ENCODE data around the gene FHL2. TPM values are rescaled to one million over a fixed set of nuclear protein-coding genes. Genes with fewer than 3 reads are reported as not detected.

Gene FHL2
- total RNA-seq, 4 donors from 2014 or later = 56.1 to 140 (median 89.2) TPM

DNA sequence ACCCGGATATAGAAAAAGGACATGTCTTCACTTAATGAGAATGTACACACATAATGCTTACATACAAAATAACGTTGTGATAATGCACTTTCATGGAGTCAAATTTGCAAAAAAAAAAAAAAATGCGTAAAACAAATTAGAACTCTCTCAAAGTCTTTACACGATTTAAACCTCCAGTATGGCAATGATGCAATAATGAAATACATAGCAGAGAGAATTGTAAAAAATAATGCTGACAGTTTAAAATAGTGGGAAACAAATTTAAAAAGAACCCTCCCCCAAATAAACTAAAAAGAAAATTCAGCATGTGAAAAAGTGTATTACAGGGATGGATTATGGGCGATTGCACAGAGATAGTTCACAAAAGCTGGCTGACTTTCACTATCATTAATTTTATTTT is 46.6 kb upstream of the FHL2 start:
- Histone ChIP-seq H3K4me3 (no peak overlapping the region), H3K9me3 (no peaks in the 10 kb centered on the region), H3K36me3 (no peaks in the 10 kb centered on the region), H3K4me1 (peaks cover 9 to 47% (median 18%) of the 10 kb centered on the region in 4 donors), H3K27me3 (no peaks in the 10 kb centered on the region), H3K27ac (no peak overlapping the region)
- intact Hi-C loops (cut with DNase I; ENCODE audit: low total_unique reads) (loop anchor here (10.0 kb wide), 1 partner anchor 51 kb away; the partner anchor contains the start of gene FHL2), in situ Hi-C loops (cut with MboI; ENCODE audit: low pct_ligation_motif_present in 1 of 4, low pct_unique_long_range_greater_than_20kb in 1 of 4, low sequenced_read_pairs in 3 of 4) (no loop called here)
- WGBS, 2 donors (ENCODE audit: low coverage in 1 of 2) = 78 to 79% methylated on average over 4 to 5 of the region's 5 CpGs
- no peak for DNase-seq
- no peak for TF ChIP-seq POLR2AphosphoS5 (IDR thresholded peaks at IDR 0.05)
- no peak for TF ChIP-seq POLR2A (IDR thresholded peaks at IDR 0.05)
- TF ChIP-seq EP300 (IDR thresholded peaks at IDR 0.05; ENCODE audit: low read depth) = no peak
- TF ChIP-seq, protein P1, sequence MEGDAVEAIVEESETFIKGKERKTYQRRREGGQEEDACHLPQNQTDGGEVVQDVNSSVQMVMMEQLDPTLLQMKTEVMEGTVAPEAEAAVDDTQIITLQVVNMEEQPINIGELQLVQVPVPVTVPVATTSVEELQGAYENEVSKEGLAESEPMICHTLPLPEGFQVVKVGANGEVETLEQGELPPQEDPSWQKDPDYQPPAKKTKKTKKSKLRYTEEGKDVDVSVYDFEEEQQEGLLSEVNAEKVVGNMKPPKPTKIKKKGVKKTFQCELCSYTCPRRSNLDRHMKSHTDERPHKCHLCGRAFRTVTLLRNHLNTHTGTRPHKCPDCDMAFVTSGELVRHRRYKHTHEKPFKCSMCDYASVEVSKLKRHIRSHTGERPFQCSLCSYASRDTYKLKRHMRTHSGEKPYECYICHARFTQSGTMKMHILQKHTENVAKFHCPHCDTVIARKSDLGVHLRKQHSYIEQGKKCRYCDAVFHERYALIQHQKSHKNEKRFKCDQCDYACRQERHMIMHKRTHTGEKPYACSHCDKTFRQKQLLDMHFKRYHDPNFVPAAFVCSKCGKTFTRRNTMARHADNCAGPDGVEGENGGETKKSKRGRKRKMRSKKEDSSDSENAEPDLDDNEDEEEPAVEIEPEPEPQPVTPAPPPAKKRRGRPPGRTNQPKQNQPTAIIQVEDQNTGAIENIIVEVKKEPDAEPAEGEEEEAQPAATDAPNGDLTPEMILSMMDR (IDR thresholded peaks at IDR 0.05) = no peak

DNA sequence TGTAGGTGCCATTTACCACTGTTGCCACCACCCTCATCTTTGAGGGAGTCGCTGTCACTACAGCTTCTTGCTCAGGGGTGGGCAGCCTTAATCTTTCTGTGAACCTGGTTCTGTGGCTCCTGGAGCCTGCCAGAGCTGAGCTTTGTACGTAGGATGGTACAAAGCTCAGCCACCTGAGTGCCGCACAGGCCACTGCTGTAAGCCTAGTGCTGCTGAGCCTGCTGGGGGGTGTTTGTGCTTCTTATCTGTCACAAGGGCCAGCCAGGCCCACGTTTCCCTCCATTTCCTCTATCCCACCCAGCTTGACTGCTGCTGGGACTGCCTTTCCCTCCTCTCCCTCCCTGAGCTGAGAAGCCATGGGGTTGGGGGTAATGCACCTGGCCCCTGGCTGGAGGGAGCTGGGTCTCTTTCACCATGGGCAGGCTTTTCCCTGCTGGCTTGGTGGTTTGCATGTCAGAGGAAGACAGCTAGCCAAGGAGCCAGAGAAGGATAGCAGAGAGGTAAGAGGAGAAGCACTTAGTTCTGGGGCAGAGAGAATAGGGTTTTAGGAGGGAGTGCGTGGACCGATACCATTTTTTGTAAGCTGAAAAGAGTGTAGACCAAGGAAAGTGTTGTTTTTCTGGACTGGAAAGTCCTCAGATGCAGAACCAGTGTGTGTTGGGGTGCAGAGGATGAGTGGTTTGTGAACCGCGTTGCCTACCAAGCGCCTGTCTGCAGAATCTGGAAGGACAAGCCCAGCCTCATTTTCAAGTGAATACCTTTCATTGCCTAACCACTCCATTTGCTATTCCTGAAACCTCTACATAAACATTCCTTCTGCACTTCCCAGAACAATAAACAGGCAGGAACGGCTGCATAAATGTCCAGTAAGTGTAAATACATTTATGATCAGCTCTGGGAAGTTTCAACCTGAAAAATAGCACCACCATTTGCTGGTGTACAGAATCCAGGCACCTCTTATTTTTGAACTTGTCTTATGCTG is 45.1 kb upstream of the FHL2 start:
- in situ Hi-C loops (cut with MboI; ENCODE audit: low pct_ligation_motif_present in 1 of 4, low pct_unique_long_range_greater_than_20kb in 1 of 4, low sequenced_read_pairs in 3 of 4) (no loop called here), intact Hi-C loops (cut with DNase I; ENCODE audit: low total_unique reads) (loop anchor here (10.0 kb wide), 1 partner anchor 49 kb away; the partner anchor contains the start of gene FHL2)
- Histone ChIP-seq H3K27me3 (no peaks in the 10 kb centered on the region), H3K27ac (peak overlapping the region; percentile 31 to 66 (median 48)), H3K36me3 (no peaks in the 10 kb centered on the region), H3K4me3 (no peak overlapping the region), H3K4me1 (peaks cover 9 to 35% (median 19%) of the 10 kb centered on the region in 4 donors), H3K9me3 (no peaks in the 10 kb centered on the region)
- DNase-seq = peak; percentile 17
- peak; percentile 82 to 92 (median 89) for TF ChIP-seq POLR2AphosphoS5 (IDR thresholded peaks at IDR 0.05)
- TF ChIP-seq EP300 (IDR thresholded peaks at IDR 0.05; ENCODE audit: low read depth) = peak; percentile 90
- TF ChIP-seq, protein P1 (IDR thresholded peaks at IDR 0.05) = peak in 3 of 5 experiments; percentile 14 to 37 (median 26)
- TF ChIP-seq POLR2A (IDR thresholded peaks at IDR 0.05) = no peak
- 62 to 70% methylated on average over 5 to 10 of the region's 10 CpGs for WGBS, 2 donors (ENCODE audit: low coverage in 1 of 2)

DNA sequence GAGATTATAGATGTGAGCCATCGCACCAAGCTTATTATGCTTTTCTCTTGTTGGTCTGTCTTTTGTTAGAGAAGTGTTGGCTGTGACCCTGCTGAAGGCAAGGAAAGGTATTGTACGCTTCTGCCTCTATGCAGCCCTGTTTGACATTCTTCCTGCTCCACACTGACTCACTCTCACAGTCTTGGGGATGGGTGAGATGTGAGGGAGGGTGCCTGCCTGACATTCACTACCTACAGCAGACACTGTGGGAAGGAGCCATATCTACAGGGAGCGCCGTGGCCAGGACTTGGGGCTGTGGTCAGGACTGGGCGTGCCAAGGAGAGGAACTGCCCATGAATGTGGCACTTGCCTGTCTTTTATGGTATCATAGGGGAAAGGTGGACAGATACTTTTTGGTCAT is 43.9 kb upstream of the FHL2 start:
- intact Hi-C loops (cut with DNase I; ENCODE audit: low total_unique reads) = loop anchor here (10.0 kb wide), 1 partner anchor 48 kb away; the partner anchor contains the start of gene FHL2
- in situ Hi-C loops (cut with MboI; ENCODE audit: low pct_ligation_motif_present in 1 of 4, low pct_unique_long_range_greater_than_20kb in 1 of 4, low sequenced_read_pairs in 3 of 4) = no loop called here

DNA sequence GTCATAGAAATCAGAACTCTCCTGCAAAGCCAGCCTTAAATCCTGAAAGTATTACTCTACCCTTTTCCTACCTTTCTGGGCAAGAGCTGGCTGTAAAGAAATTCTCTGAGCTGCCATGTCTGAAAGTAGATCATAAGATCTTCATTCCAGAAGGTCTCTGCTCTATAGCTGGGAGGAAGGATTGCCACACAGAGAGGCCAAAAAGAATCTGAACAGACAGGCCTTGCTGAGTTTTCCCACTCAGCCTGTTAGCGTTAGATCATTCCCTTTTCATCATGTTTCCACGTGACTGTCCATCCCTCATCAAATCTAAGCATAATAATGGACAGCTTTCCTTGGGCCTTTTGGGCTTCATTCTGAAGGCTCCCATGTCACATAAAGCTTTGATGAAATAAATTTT is 43.2 kb upstream of the FHL2 start:
- H3K9me3 ChIP-seq = no peaks in the 10 kb centered on the region
- TF ChIP-seq, protein P1 (IDR thresholded peaks at IDR 0.05) = no peak
- TF ChIP-seq POLR2A (IDR thresholded peaks at IDR 0.05) (no peak), EP300 (IDR thresholded peaks at IDR 0.05; ENCODE audit: low read depth) (no peak), POLR2AphosphoS5 (IDR thresholded peaks at IDR 0.05) (no peak)
- H3K27ac ChIP-seq = no peak overlapping the region
- in situ Hi-C loops (cut with MboI; ENCODE audit: low pct_ligation_motif_present in 1 of 4, low pct_unique_long_range_greater_than_20kb in 1 of 4, low sequenced_read_pairs in 3 of 4) (no loop called here), intact Hi-C loops (cut with DNase I; ENCODE audit: low total_unique reads) (loop anchor here (10.0 kb wide), 1 partner anchor 47 kb away; the partner anchor contains the start of gene FHL2)
- no peaks in the 10 kb centered on the region for H3K36me3 ChIP-seq
- WGBS, 2 donors (ENCODE audit: low coverage in 1 of 2) = 81 to 95% methylated on average over 2 of the region's 2 CpGs
- no peaks in the 10 kb centered on the region for H3K27me3 ChIP-seq
- DNase-seq = no peak
- H3K4me3 ChIP-seq = no peak overlapping the region
- H3K4me1 ChIP-seq = peaks cover 19 to 41% (median 29%) of the 10 kb centered on the region in 4 donors

More for the DNA sequence above, 43.9 kb upstream of the FHL2 start:
- no peaks in the 10 kb centered on the region for H3K27me3 ChIP-seq
- H3K9me3 ChIP-seq = no peaks in the 10 kb centered on the region
- WGBS, 2 donors (ENCODE audit: low coverage in 1 of 2) = 81 to 100% methylated on average over 1 to 5 of the region's 5 CpGs
- H3K27ac ChIP-seq = no peak overlapping the region
- TF ChIP-seq POLR2AphosphoS5 (IDR thresholded peaks at IDR 0.05) = no peak
- TF ChIP-seq, protein P1 (IDR thresholded peaks at IDR 0.05) = no peak
- H3K36me3 ChIP-seq = no peaks in the 10 kb centered on the region
- no peak for DNase-seq
- peaks cover 19 to 40% (median 28%) of the 10 kb centered on the region in 4 donors for H3K4me1 ChIP-seq
- H3K4me3 ChIP-seq = no peak overlapping the region
